RWPE1 (cell line): ENCODE data around the gene CAMK1D.

ENCODE experiments used
- CTCF ChIA-PET: fragments of 350-600 bp; sonication (Branson Sonifier 250); formaldehyde crosslinking; extraction: SDS; loops from one replicate; lab custom pipeline; 2021; lab: Yijun Ruan, JAX
- POLR2A ChIA-PET: fragments of 400-600 bp; formaldehyde crosslinking; extraction: SDS; loops from one replicate; lab custom pipeline; 2020; ENCODE audit warnings: antibody characterized with exemption; ENCODE audit not compliant: low non-redundant PET; lab: Yijun Ruan, JAX
- DNase-seq: peaks from one replicate; pipeline ENCODE4 v3.0.0; 2012; ENCODE audit warnings: low spot score
- H3K27ac ChIP-seq: fragments of 450-650 bp; 2 replicates; pipeline ENCODE4 v1.5.1; 2017
- TF ChIP-seq, protein P1 (sequence below): fragments of 450-650 bp; conservative IDR thresholded peaks from 2 replicates; pipeline ENCODE4 v1.5.1; 2017; ENCODE audit warnings: low read depth, mild to moderate bottlenecking

CAMK1D gene

DNA sequence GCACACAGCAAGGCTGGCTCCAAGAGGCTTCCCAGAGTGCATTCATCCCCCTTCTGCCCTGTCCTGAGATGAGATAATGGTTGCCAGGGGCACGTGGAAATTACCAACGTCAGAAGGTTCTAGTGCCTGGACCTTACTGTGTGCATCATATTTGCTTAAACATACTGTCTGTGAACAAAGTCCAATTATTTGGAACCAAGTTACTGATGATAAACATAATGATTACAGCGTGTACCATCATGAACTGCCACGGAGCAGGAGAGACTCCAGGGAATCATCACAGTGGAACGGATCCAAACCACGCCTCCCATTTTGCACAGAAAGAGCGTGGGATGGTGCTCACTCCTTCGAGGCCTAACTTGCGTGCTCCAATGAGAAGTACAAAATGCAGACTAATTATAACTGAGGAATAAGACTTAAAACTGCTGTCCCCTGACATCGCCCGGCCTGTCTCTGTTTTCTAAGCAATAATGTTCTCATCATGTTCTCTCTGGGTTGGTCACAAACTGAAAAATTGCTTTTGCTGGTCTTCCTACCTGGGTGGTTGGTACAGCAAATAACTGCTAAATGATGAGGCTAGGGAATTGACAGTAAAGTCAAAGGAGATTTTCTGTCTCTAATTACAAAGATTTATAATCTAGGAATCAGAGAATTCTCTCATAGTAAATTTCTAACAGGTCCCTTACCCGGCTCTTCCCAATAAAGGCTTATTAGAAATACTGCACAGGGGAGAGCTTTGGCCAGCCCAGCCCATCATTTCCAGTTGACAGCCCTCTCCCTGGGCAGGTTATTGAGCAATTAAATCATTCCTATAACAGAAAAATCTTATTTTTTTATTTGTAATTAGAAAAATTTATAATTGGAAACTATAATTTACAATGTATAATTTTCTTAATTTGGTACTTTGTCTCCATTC is 182.2 kb downstream of the CAMK1D start:
- POLR2A ChIA-PET = no interaction called here
- no peak for DNase-seq
- TF ChIP-seq, protein P1, sequence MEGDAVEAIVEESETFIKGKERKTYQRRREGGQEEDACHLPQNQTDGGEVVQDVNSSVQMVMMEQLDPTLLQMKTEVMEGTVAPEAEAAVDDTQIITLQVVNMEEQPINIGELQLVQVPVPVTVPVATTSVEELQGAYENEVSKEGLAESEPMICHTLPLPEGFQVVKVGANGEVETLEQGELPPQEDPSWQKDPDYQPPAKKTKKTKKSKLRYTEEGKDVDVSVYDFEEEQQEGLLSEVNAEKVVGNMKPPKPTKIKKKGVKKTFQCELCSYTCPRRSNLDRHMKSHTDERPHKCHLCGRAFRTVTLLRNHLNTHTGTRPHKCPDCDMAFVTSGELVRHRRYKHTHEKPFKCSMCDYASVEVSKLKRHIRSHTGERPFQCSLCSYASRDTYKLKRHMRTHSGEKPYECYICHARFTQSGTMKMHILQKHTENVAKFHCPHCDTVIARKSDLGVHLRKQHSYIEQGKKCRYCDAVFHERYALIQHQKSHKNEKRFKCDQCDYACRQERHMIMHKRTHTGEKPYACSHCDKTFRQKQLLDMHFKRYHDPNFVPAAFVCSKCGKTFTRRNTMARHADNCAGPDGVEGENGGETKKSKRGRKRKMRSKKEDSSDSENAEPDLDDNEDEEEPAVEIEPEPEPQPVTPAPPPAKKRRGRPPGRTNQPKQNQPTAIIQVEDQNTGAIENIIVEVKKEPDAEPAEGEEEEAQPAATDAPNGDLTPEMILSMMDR = no peak
- H3K27ac ChIP-seq = no peak overlapping the region
- CTCF ChIA-PET = no interaction called here

DNA sequence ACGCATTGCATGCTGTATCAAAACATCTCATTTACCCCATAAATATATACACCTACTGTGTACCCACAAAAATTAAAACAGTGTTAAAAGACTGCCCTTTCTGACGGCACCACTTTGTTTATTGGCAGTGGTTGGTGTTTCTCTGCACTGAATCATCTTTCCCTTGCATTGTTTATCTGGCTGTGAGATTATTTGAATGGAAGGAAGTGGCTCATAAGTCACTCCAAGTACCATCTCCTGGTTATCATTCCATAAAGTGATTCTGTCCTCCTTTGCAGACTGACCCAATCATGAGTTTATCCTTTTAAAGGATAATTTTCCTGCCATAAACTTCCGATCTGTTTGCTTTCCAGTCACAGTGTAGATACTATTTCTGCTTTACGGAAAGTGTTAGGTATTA is 183.8 kb downstream of the CAMK1D start:
- no peak overlapping the region for H3K27ac ChIP-seq
- ChIA-PET POLR2A (no interaction called here), CTCF (no interaction called here)
- DNase-seq = no peak
- TF ChIP-seq, protein P1 = no peak

DNA sequence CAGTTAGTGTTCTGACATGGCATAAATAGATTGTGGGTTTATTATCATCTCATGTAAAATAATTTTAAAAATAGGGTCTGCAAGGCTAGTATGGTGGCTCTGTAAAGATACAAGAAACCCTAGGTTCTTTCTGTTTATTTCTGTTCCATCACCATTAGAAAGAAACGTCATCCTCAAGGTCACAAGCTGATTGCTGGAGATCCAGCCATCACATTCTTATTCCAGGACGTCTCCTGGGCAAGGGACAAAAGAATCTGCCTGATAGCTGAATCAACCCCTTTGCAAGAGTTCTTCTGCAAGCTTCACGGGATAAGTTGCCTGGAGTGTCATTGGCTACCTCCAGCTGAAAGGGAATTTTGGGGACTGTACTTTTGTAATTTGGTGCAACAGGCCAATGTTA is 184.4 kb downstream of the CAMK1D start:
- TF ChIP-seq, protein P1 = no peak
- ChIA-PET POLR2A (no interaction called here), CTCF (no interaction called here)
- no peak overlapping the region for H3K27ac ChIP-seq
- DNase-seq = no peak

DNA sequence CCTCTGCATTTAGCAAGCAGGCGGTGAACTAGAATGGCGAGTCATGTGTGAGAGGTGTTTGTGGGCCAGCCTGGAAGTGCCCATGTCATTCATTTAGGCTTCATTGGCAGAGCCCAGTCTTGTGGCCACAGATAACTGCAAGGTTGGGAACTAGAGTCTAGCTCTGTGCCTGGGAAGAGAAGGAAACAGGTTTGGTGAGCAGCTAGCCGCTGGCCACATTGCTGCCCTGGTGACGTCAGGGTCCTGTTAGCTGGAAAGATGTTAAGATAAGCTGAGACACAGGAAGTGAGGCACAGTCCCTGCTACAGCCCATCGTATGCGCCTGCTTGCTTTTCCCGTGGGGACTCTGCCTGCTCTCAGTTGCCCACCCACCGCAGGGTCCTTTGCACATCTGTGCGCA is 185.5 kb downstream of the CAMK1D start:
- POLR2A ChIA-PET = no interaction called here
- no peak overlapping the region for H3K27ac ChIP-seq
- TF ChIP-seq, protein P1 = no peak
- no peak for DNase-seq
- CTCF ChIA-PET = no interaction called here

DNA sequence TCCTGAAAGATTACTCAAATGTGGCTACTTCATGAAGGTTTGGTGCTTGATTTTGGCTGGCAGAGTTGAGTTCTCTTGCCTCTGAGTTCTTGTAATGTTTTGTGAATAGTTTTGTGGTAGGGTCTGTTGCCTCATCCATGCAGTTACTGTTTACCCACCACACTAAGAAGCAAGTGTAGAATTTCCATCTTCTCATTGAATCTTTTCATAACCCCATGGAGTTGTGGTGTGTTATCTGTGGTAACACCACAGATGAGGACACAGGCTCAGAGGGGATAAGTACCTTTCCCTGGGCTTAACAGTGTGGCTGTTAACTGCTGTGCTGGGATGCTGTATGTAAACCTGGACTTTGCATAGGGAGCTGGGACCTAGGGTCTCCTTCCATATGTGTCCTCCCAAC is 186.3 kb downstream of the CAMK1D start:
- CTCF ChIA-PET = no interaction called here
- H3K27ac ChIP-seq = no peak overlapping the region
- TF ChIP-seq, protein P1 = no peak
- POLR2A ChIA-PET = no interaction called here
- DNase-seq = no peak

DNA sequence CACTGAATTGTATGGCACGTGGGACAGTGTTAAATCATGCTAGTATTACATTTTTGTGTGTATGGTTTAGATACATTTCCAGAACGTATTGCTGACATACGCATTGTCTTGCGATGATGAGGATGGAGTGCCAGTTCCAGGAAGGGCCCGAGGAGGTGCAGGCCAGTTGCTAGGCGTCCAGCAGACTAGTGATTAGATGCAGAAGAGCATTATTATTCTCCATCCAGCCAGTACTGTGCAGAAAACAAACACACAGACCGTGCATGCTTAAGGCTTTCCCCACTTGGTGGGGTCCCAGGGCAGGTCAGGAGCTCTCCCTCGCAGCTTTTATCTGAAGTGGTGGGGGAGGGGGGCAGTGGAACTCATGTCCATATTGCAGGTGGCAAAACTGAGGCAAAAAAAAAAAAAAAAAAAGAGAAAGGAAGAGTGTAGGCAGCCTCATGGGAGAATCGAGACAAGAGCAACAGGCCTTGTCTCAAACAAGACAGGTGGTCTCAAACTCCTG is 189.2 kb downstream of the CAMK1D start:
- ChIA-PET POLR2A (no interaction called here), CTCF (no interaction called here)
- TF ChIP-seq, protein P1 = no peak
- no peak overlapping the region for H3K27ac ChIP-seq
- DNase-seq = no peak
